ENCODE results near the gene RARG. TPM values are rescaled to one million over a fixed set of nuclear protein-coding genes. Genes with fewer than 3 reads are reported as not detected.

RARG gene
- total RNA-seq, 4 donors from 2014 or later, result 160 to 207 (median 199) TPM

DNA sequence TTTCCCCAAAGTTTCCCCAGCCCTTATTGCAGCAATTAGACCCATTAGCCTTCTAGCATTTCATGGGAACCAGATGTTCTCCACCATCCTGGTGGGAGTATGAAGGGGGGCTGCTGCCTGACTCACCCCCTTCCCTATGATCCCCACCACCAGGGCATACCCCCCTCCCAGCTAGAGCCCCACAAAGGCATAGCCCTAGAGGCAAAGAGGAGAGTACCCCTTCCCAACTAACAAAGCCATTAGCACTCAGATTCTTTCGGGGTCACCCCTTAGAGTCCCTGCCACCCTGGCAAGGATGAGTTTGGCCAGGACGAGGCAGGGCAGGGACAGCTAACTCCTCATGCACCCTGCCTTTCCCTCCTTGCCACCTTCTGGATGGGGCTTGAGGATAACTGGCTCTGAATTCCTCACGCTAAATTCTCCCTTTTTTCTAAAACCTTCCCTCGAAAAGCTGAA lies 9.2 kb downstream of the RARG start:
- 33 to 35% methylated on average over 4 of the region's 4 CpGs for WGBS, 2 donors
- no peak for DNase-seq (ENCODE audit: low spot score in 2 of 2)
- intact Hi-C loops (cut with DNase I; ENCODE audit: low total_unique reads), result no loop called here
- no peak for TF ChIP-seq POLR2A (IDR thresholded peaks at IDR 0.05)
- TF ChIP-seq, protein P1, sequence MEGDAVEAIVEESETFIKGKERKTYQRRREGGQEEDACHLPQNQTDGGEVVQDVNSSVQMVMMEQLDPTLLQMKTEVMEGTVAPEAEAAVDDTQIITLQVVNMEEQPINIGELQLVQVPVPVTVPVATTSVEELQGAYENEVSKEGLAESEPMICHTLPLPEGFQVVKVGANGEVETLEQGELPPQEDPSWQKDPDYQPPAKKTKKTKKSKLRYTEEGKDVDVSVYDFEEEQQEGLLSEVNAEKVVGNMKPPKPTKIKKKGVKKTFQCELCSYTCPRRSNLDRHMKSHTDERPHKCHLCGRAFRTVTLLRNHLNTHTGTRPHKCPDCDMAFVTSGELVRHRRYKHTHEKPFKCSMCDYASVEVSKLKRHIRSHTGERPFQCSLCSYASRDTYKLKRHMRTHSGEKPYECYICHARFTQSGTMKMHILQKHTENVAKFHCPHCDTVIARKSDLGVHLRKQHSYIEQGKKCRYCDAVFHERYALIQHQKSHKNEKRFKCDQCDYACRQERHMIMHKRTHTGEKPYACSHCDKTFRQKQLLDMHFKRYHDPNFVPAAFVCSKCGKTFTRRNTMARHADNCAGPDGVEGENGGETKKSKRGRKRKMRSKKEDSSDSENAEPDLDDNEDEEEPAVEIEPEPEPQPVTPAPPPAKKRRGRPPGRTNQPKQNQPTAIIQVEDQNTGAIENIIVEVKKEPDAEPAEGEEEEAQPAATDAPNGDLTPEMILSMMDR (IDR thresholded peaks at IDR 0.05), result no peak
- no peak overlapping the region for H3K4me3 ChIP-seq (ENCODE audit: low read depth, poor library complexity, severe bottlenecking)

DNA sequence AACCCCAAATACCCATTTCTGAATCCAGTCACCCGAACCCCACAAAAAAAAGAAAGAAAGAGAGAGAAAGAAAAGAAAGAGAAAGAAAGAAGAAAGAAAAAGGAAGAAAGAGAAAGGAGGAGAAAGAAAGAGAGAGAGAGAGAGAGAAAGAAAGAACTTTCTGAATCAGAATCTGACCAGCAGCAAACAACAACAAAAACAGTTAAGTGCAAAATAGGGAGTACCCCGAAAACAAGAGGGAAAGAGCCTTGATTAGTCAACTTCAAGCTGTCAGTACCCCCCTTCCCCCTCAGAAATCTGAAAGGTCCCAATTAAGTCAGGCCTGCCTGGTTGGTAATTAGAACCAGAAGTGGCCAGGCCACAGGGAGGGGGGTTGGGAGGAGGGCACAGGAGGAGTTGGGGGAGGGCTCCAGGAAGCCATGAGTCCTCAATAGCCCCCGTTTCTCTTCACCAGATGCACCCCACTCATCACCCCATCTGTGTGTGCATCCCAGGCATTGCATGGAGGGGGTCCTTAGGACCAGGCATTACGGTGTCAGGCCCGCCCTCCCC lies 9.8 kb downstream of the RARG start:
- H3K4me3 ChIP-seq (ENCODE audit: low read depth, poor library complexity, severe bottlenecking), result no peak overlapping the region
- intact Hi-C loops (cut with DNase I; ENCODE audit: low total_unique reads), result no loop called here
- WGBS, 2 donors, result 22 to 25% methylated on average over 5 of the region's 5 CpGs
- no peak for DNase-seq (ENCODE audit: low spot score in 2 of 2)
- TF ChIP-seq, protein P1 (IDR thresholded peaks at IDR 0.05), result no peak
- no peak for TF ChIP-seq POLR2A (IDR thresholded peaks at IDR 0.05)

DNA sequence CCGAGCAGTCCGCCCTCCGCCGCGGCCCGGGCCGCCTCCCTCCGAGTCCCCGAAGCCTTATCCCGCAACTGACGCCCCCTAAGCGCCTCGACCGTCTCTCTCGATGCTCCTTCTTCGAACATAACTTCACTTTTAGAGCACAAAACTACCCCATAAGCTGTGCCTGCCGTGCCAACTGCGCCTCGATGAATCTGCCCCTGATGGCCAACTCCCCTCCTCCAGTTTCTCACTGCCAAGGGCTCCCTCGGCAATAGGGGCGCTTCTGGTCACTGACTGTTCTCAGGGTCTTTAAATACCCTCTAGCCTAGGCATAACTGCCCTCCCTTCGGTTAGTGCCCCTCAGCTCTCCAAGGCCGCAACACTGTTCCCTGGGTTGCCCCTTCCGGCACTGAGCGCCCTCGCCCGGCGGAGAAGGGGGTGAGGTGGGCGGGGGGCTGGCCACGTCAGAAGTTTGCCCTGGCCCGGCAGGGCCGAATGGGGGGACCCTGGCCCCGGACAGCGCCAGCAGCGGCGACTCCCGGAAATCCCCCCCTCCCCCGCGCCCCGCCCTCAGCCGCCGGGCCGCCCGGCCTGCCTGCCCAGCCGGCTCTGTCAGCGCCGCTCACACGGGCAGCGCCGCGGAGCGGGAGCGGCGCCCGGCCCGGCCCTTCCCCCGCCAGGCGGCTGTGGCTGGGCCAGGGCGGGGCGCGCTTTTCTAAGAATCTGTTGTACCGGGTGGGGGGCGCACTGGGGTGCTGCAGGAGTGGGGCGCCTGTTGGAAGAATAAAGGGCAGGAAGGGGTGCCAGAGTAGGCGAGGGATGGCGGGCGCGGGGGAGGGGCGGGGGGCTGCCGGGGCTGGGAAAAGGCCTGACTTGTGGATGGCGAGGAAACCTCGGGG lies 10.6 kb downstream of the RARG start:
- intact Hi-C loops (cut with DNase I; ENCODE audit: low total_unique reads), result no loop called here
- WGBS, 2 donors, result 1 to 2% methylated on average over 44 to 63 of the region's 72 CpGs
- peak in 1 of 2 donors; percentile 93 for DNase-seq (ENCODE audit: low spot score in 2 of 2)
- H3K4me3 ChIP-seq (ENCODE audit: low read depth, poor library complexity, severe bottlenecking), result peak overlapping the region; percentile 41
- TF ChIP-seq POLR2A (IDR thresholded peaks at IDR 0.05), result peak in 1 of 2 donors; percentile 26
- TF ChIP-seq, protein P1 (IDR thresholded peaks at IDR 0.05), result no peak

DNA sequence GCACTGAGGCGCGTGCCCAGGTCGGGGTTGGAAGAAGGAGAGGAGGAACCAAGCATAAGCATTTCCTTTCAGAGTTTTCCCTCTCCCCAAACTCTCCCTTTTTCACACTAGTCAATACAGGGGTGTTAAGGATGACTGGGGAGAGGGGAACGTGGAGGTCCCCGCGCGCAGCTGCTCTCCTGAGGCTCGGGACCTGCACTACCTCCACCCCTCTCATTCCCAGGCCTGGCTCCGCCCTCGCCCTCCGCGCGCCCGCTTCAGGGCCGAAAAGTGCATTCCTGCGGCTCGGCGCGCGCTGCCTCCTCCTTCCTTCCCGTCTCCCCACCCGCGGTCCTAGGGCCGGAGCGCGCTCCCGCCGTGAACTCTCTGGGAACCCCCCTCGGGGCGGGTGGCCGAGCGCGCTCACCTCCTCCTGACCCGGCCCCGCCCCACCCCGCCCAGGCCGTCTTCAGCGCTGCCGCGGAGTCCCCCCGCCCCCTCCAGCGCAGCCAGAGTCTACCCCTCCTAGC lies 11.3 kb downstream of the RARG start:
- 0% methylated on average over 30 to 34 of the region's 42 CpGs for WGBS, 2 donors
- TF ChIP-seq, protein P1 (IDR thresholded peaks at IDR 0.05), result no peak
- no peak for TF ChIP-seq POLR2A (IDR thresholded peaks at IDR 0.05)
- peak overlapping the region; percentile 41 for H3K4me3 ChIP-seq (ENCODE audit: low read depth, poor library complexity, severe bottlenecking)
- intact Hi-C loops (cut with DNase I; ENCODE audit: low total_unique reads), result no loop called here
- DNase-seq (ENCODE audit: low spot score in 2 of 2), result peak; percentile 82 to 97

DNA sequence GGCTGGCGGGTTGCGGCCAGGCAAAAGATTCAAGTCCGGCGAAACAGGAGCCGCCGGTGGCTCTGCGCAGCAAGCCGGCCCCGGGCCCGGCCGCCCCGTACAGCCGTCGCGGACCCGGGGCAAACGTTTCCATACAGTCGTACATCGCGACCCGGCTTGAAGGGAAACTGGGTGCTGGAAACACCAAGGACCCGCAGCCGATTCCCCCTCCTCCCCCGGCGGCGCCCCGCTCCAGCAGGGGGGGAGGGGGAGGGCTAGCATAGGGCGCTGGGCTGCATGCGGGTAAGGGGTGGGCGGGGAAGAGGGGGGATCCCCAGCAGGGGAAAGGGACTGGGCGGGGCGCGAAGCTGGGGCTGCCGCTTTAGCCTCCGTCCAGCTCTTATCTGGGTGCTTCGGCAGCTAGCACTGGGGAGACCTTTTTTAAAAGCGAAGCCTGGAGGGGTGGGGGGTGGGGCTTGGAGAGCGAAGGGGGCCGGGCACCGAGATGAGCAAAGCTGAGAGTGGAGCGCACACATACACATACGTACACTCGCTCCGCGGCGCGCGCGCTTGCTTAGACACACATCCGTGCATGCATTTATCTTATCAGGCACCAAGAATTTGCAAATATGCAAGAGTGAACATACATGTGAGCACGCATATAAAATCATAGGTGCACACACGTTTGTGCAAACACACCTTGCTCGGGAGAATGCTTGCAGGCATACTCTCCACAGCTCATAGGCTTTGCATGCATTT lies 11.9 kb downstream of the RARG start:
- 1% methylated on average over 41 to 45 of the region's 53 CpGs for WGBS, 2 donors
- H3K4me3 ChIP-seq (ENCODE audit: low read depth, poor library complexity, severe bottlenecking), result peak overlapping the region; percentile 38
- DNase-seq (ENCODE audit: low spot score in 2 of 2), result no peak
- intact Hi-C loops (cut with DNase I; ENCODE audit: low total_unique reads), result no loop called here
- TF ChIP-seq, protein P1 (IDR thresholded peaks at IDR 0.05), result no peak
- TF ChIP-seq POLR2A (IDR thresholded peaks at IDR 0.05), result no peak
